ENCODE results near the gene PRODH2.
"Not testable (repeated sequence)": the region's sequence is repeated elsewhere in the genome, so short reads cannot be mapped to it uniquely, and the experiment has no call there.

The PRODH2 gene

GRCh38 chr19:35843676-35844481, 31.2 kb upstream of the PRODH2 start:
- DNase-seq (ENCODE audit: low read depth): no peak

DNA sequence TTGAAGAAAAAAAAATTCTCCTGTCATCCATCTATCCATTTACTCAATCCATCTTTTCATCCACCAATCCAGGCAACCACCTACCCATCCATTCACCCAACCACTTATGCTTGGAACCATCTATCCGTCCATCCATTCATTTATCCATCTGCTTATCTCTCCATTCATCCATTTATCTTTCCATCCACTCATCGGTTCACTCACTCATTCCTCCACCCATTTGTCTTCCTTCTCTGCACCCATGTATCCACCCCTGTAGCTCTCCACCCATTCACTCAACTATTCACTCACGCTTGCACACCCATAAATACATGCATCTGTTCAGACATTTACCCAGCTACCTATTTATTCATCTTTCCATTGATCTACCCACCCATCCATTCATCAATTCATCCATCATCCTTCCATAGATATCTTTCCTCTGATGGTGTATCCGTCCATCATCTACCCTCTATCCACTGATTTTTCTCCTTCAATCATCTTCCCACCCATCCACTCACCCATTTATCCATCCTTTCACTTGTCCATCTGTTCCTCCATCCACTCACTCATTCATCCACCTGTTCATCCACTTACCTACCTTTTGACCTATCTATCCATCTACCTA, 30.1 kb upstream of the PRODH2 start:
- no peak for DNase-seq (ENCODE audit: low read depth)

GRCh38 chr19:35841961-35842595, 29.4 kb upstream of the PRODH2 start:
- no peak for DNase-seq (ENCODE audit: low read depth)

DNA sequence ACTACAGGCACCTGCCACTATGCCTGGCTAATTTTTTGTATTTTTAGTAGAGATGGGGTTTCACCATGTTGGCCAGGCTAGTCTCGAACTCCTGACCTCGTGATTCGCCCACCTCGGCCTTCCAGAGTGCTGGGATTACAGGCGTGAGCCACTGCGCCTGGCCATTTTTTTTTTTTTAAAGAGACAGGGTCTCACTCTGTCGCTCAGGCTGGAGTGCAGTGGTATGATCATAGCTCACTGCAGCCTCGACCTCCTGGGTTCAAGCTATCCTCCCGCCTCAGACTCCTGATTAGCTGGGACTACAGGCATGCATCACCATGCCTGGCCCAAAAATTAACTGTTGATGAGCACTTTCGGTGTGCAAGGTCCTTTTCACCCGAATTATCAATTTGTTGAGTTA, 23.5 kb upstream of the PRODH2 start:
- not testable (repeated sequence) for DNase-seq (ENCODE audit: low read depth)

- DNase-seq (ENCODE audit: low read depth): no peak
These were observed 21.3 kb upstream of the PRODH2 start for GRCh38 chr19:35833972-35834371.

GRCh38 chr19:35832054-35832453, 19.4 kb upstream of the PRODH2 start:
- no peak for DNase-seq (ENCODE audit: low read depth)

- DNase-seq (ENCODE audit: low read depth): no peak
These were observed 18.3 kb upstream of the PRODH2 start for GRCh38 chr19:35830986-35831385.

DNA sequence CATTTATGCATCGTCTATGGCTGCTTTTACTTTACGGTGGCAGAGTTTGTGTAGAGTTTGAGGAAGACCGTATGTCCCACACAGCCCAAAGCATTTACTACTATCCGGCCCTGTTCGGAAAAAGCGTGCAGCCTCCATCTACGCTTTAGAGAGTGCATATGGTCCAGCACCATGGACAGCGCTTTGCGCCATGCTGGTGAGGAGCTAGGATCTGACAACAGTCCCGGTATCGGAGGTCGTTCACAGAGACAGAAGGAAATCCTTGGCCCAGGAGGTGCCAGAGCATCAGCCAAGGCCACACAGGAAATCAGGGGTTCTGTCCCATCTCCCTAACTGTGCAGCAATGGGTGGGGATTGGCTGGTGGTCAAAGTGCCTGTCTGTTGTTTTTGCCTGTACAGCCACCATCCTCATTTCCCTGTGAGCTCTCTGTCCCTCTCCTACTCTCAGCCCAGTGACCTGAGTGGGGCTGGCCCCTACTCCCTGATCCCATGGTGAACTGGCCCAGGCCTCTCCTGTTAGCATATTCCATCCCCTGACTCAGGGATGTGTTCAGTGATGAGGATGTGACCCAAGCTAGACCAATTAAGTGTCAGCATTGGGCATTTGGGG, 16.2 kb upstream of the PRODH2 start:
- peak; percentile 12 for DNase-seq (ENCODE audit: low read depth)

DNA sequence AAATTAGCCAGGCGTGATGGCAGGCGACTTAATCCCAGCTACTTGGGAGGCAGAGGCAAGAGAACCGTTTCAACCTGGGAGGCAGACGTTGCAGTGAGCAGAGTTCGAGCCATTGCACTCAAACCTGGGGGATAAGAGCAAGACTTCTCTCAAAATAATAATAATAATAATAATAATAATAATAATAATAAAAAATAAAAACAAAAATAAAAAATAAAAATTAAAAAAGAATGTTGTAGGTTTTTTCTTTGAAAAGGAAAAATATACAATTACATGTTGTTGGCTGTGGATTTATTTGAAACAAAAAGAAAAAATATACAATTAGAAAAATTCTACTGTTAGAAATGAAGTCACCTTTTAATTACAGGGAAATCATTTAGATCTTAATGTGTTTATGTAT, 11.5 kb upstream of the PRODH2 start:
- no peak for DNase-seq (ENCODE audit: low read depth)

DNA sequence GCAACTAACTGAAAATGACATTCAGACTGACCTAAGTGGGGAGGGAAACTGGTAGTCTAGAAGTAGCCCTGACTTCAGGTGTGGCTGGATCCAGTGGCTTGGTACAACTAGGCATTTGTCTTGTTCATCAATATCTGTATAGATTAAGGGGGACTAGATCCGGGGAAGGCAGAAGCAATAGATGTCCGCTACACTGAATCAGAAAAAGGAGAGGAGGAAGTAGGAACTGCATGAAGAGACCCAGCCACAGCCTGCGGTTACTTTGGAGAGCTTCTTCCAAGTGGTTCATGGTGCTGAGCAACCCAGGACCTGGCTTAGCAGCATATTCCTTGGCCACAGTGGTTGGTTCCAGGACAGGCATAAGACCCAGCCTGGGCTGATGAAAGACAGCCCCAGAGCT, 9.9 kb upstream of the PRODH2 start:
- no peak for DNase-seq (ENCODE audit: low read depth)

GRCh38 chr19:35818445-35818844, 5.8 kb upstream of the PRODH2 start:
- DNase-seq (ENCODE audit: low read depth): no peak

DNA sequence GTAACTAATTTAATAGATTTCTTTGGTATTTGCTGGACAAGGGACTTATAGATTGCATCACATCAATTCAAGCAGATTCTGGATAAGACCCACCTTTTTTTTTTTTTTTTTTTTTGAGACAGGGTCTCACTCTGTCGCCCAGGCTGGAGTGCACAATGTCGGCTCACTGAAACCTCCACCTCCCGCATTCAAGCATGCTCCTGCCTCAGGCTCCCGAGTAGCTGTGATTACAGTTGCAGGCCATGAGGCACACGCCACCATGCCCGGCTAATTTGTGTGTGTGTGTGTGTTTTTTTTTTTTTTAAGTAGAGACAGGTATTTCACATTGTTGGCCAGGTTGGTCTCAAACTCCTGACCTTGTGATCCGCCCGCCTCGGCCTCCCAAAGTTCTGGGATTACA, 4.2 kb upstream of the PRODH2 start:
- DNase-seq (ENCODE audit: low read depth): no peak

- DNase-seq (ENCODE audit: low read depth): no peak
These were observed 3.6 kb upstream of the PRODH2 start for GRCh38 chr19:35816262-35816661.

DNA sequence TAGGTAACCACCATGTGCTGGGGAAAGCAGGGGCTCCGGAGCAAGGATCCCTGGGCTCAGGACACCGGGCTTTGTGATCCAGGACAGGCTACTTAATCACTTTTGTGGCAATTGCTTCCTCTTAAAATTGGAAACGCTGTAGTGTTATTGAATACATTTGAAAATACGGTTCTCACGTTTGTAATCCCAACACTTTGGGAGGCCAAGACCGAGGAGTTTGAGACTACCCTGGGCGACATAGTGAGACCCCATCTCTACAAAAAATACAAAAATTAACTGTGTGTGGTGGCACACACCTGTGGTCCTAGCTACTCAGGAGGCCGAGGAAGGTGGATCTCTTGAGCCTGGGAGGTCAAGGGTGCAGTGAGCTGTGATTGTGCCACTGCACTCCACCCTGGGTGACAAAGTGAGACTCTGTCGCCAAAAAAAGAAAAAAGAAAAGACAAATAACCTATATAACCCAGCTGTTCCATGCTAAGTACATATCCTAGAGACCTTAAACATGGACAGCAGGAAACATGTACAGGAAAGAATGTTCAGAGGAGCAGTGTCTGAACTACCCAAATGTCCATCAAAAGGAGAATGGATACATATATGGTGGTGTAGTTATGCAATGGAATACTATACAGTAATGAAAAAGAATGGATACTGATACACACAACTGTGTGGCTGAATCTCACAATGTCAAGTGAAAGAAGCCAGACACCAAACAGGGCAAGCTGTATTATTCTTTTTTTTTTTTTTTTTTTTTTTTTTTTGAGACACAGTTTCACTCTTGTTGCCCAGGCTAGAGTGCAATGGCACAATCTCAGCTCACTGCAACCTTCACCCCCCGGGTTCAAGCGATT, 622 bp upstream of the PRODH2 start:
- no peak for DNase-seq (ENCODE audit: low read depth)

- DNase-seq (ENCODE audit: low read depth): no peak
These were observed 1.1 kb downstream of the PRODH2 start for GRCh38 chr19:35811317-35812219.

- DNase-seq (ENCODE audit: low read depth): no peak
These were observed 5.0 kb downstream of the PRODH2 start for GRCh38 chr19:35807633-35808032.

DNA sequence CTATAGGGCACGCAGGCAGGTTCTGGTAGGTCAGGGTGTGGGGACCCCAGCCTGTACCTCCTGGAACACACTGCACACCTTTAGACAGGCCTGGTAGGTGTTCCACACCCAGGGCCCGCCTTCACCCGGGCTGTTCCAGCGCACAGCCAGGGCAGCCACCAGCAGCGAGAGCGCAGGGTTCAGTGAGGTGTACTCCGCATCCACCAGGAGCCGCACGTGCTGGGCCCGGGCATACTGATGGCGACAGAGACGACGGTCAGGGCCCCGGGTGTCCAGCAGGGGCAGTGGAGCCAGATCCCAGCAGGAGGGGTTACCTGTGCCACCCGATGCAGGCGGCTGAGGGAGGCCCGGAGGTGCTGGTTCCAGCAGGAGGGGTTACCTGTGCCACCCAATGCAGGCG, 6.0 kb downstream of the PRODH2 start:
- DNase-seq (ENCODE audit: low read depth): no peak

- DNase-seq (ENCODE audit: low read depth): no peak
These were observed 7.0 kb downstream of the PRODH2 start for GRCh38 chr19:35805526-35806102.

GRCh38 chr19:35801828-35802227, 10.8 kb downstream of the PRODH2 start:
- no peak for DNase-seq (ENCODE audit: low read depth)

DNA sequence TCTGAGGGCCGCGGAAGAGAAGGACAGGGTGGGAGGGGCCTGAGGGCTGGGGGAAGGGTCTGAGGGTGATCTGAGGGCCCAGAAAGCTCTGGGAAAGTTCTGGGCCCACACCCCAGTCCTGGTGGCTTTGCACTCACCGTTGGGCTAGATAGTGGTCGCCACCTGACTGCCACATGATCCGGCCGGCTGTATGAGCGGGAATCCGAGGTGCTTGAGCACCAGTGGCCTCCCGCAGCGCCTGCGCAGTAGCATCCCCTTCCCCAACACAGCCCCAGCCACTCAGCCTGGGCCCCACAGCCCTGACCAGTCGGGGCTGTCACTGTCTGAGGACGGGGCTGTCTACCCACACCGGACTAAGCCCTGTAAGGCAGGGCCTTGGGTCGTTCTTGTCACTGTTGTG, 15.0 kb downstream of the PRODH2 start:
- no peak for DNase-seq (ENCODE audit: low read depth)
